AG08395 (cell line): ENCODE results near the gene USP17L25.
"Not testable (repeated sequence)": the region's sequence is repeated elsewhere in the genome, so short reads cannot be mapped to it uniquely, and the experiment has no call there.

Experiments
- DNase-seq: peaks from one replicate; pipeline ENCODE4 v3.0.0; 2012; ENCODE audit warnings: mixed read lengths, low spot score

Gene USP17L25

GRCh38 chr4:9329611-9330010 is at the start of gene USP17L25:
Gene USP17L25 (plus strand): TSS chr4:9329911. CDS start chr4:9329911, 0 bp downstream.
- DNase-seq, result not testable (repeated sequence)

- not testable (repeated sequence) for DNase-seq
These were observed 5.5 kb upstream of the USP17L25 start for GRCh38 chr4:9324191-9324590.

- not testable (repeated sequence) for DNase-seq
These were observed 4.8 kb upstream of the USP17L25 start, which contains the start of gene USP17L24 for GRCh38 chr4:9324865-9325264. Gene USP17L24 (plus strand): TSS chr4:9325165. CDS start chr4:9325165, 0 bp downstream.

- not testable (repeated sequence) for DNase-seq
These were observed 4.6 kb downstream of the USP17L25 start, which contains the start of gene USP17L26 for GRCh38 chr4:9334358-9334757. Gene USP17L26 (plus strand): TSS chr4:9334658. CDS start chr4:9334658, 0 bp downstream.

- not testable (repeated sequence) for DNase-seq
These were observed 9.4 kb downstream of the USP17L25 start, which contains the start of gene USP17L5 for GRCh38 chr4:9339103-9339502. Gene USP17L5 (plus strand): TSS chr4:9339403. CDS start chr4:9339403, 0 bp downstream.

GRCh38 chr4:9343848-9344247 is 14.1 kb downstream of the USP17L25 start, which contains the start of gene USP17L27:
Gene USP17L27 (plus strand): TSS chr4:9344148. CDS start chr4:9344148, 0 bp downstream.
- DNase-seq, result not testable (repeated sequence)

- not testable (repeated sequence) for DNase-seq
These were observed 18.9 kb downstream of the USP17L25 start, which contains the start of gene USP17L28 for GRCh38 chr4:9348593-9348992. Gene USP17L28 (plus strand): TSS chr4:9348893. CDS start chr4:9348893, 0 bp downstream.

- DNase-seq, result not testable (repeated sequence)
These were observed 21.2 kb downstream of the USP17L25 start for GRCh38 chr4:9350866-9351265.

GRCh38 chr4:9353338-9353737 is 23.6 kb downstream of the USP17L25 start, which contains the start of gene USP17L29:
Gene USP17L29 (plus strand): TSS chr4:9353638. CDS start chr4:9353638, 0 bp downstream.
- DNase-seq, result not testable (repeated sequence)

GRCh38 chr4:9362829-9363228 is 33.1 kb downstream of the USP17L25 start, which contains the start of gene USP17L30:
Gene USP17L30 (plus strand): TSS chr4:9363129. CDS start chr4:9363129, 0 bp downstream.
- not testable (repeated sequence) for DNase-seq

- DNase-seq, result not testable (repeated sequence)
These were observed 50.2 kb downstream of the USP17L25 start for GRCh38 chr4:9379881-9380280.
